ENCODE results near the gene HOXB13. TPM values are rescaled to one million over a fixed set of nuclear protein-coding genes. Genes with fewer than 3 reads are reported as not detected.

HOXB13 gene
- total RNA-seq, 4 donors from 2014 or later, result not detected

GRCh38 chr17:48751733-48752398 lies 23.3 kb upstream of the HOXB13 start:
- no peak for TF ChIP-seq POLR2AphosphoS5 (IDR thresholded peaks at IDR 0.05)
- no peak for TF ChIP-seq CTCF (IDR thresholded peaks at IDR 0.05)
- no peak for TF ChIP-seq POLR2A (IDR thresholded peaks at IDR 0.05)
- no peak for TF ChIP-seq EP300 (IDR thresholded peaks at IDR 0.05)
- H3K9me3 ChIP-seq, result no peaks in the 10 kb centered on the region
- H3K27me3 ChIP-seq, result peaks cover 100% of the 10 kb centered on the region
- DNase-seq (ENCODE audit: low spot score in 2 of 2), result no peak
- H3K36me3 ChIP-seq, result no peaks in the 10 kb centered on the region
- H3K27ac ChIP-seq, result no peak overlapping the region
- no peak overlapping the region for H3K4me3 ChIP-seq
- 12% methylated on average over 13 of the region's 13 CpGs for WGBS
- peaks cover 25% of the 10 kb centered on the region for H3K4me1 ChIP-seq

- H3K4me1 ChIP-seq, result peaks cover 26% of the 10 kb centered on the region
- no peak for TF ChIP-seq EP300 (IDR thresholded peaks at IDR 0.05)
- no peak for TF ChIP-seq POLR2A (IDR thresholded peaks at IDR 0.05)
- no peak for TF ChIP-seq CTCF (IDR thresholded peaks at IDR 0.05)
- TF ChIP-seq POLR2AphosphoS5 (IDR thresholded peaks at IDR 0.05), result no peak
These were observed 22.6 kb upstream of the HOXB13 start for GRCh38 chr17:48751172-48751571.

GRCh38 chr17:48749621-48750553 lies 21.3 kb upstream of the HOXB13 start:
- Histone ChIP-seq H3K27me3 (peaks cover 100% of the 10 kb centered on the region), H3K4me1 (peaks cover 23% of the 10 kb centered on the region), H3K4me3 (no peak overlapping the region), H3K27ac (no peak overlapping the region), H3K9me3 (no peaks in the 10 kb centered on the region), H3K36me3 (no peaks in the 10 kb centered on the region)
- 17% methylated on average over 24 of the region's 32 CpGs for WGBS
- no peak for DNase-seq (ENCODE audit: low spot score in 2 of 2)
- TF ChIP-seq EP300 (IDR thresholded peaks at IDR 0.05) (no peak), CTCF (IDR thresholded peaks at IDR 0.05) (no peak), POLR2A (IDR thresholded peaks at IDR 0.05) (no peak), POLR2AphosphoS5 (IDR thresholded peaks at IDR 0.05) (no peak)

More at GRCh38 chr17:48751172-48751571, 22.6 kb upstream of the HOXB13 start:
- no peak for DNase-seq (ENCODE audit: low spot score in 2 of 2)
- no peaks in the 10 kb centered on the region for H3K36me3 ChIP-seq
- 0% methylated on average over 3 of the region's 3 CpGs for WGBS
- no peak overlapping the region for H3K27ac ChIP-seq
- no peaks in the 10 kb centered on the region for H3K9me3 ChIP-seq
- H3K27me3 ChIP-seq, result peaks cover 100% of the 10 kb centered on the region
- no peak overlapping the region for H3K4me3 ChIP-seq

GRCh38 chr17:48748718-48749566 lies 20.4 kb upstream of the HOXB13 start:
- DNase-seq (ENCODE audit: low spot score in 2 of 2), result no peak
- Histone ChIP-seq H3K4me3 (no peak overlapping the region), H3K9me3 (no peaks in the 10 kb centered on the region), H3K36me3 (no peaks in the 10 kb centered on the region), H3K27me3 (peaks cover 100% of the 10 kb centered on the region), H3K4me1 (peaks cover 14% of the 10 kb centered on the region), H3K27ac (no peak overlapping the region)
- 37% methylated on average over 16 of the region's 16 CpGs for WGBS
- no peak for TF ChIP-seq EP300 (IDR thresholded peaks at IDR 0.05)

- H3K27me3 ChIP-seq, result peaks cover 100% of the 10 kb centered on the region
- H3K4me1 ChIP-seq, result peaks cover 9% of the 10 kb centered on the region
- WGBS, result 14% methylated on average over 28 of the region's 53 CpGs
- no peak overlapping the region for H3K4me3 ChIP-seq
- TF ChIP-seq POLR2A (IDR thresholded peaks at IDR 0.05), result no peak
- no peak for TF ChIP-seq EP300 (IDR thresholded peaks at IDR 0.05)
- no peak for TF ChIP-seq CTCF (IDR thresholded peaks at IDR 0.05)
- no peak for TF ChIP-seq POLR2AphosphoS5 (IDR thresholded peaks at IDR 0.05)
- no peak for DNase-seq (ENCODE audit: low spot score in 2 of 2)
- no peaks in the 10 kb centered on the region for H3K9me3 ChIP-seq
- H3K36me3 ChIP-seq, result no peaks in the 10 kb centered on the region
- H3K27ac ChIP-seq, result no peak overlapping the region
These were observed 19.2 kb upstream of the HOXB13 start for GRCh38 chr17:48747445-48748363.

Measured in suprapubic skin (tissue), 4 donors.